Measurements from ENCODE around the gene DOCK11.

- TF ChIP-seq ZBTB21 (CRISPR knock-in tag; IDR thresholded peaks at IDR 0.05; ENCODE audit: borderline replicate concordance) (no peak), GRHL2 (CRISPR knock-in tag; IDR thresholded peaks at IDR 0.05; ENCODE audit: insufficient replicate concordance, severe bottlenecking) (no peak), CTCF (IDR thresholded peaks at IDR 0.05) (no peak), ELF4 (CRISPR knock-in tag; IDR thresholded peaks at IDR 0.05; ENCODE audit: low read depth) (no peak), ATF1 (CRISPR knock-in tag; IDR thresholded peaks at IDR 0.05) (no peak), CREB1 (CRISPR knock-in tag; IDR thresholded peaks at IDR 0.05) (no peak), ZNF263 (CRISPR knock-in tag; IDR thresholded peaks at IDR 0.05; ENCODE audit: low read depth) (no peak), JUN (CRISPR knock-in tag; IDR thresholded peaks at IDR 0.05) (no peak), IRF2 (CRISPR knock-in tag; IDR thresholded peaks at IDR 0.05; ENCODE audit: borderline replicate concordance, low read depth) (no peak), NFYB (CRISPR knock-in tag; conservative IDR thresholded peaks at IDR 0.05; ENCODE audit: low read depth) (no peak), SMAD3 (CRISPR knock-in tag; IDR thresholded peaks at IDR 0.05; ENCODE audit: borderline replicate concordance) (no peak)
- TF ChIP-seq, protein P1, sequence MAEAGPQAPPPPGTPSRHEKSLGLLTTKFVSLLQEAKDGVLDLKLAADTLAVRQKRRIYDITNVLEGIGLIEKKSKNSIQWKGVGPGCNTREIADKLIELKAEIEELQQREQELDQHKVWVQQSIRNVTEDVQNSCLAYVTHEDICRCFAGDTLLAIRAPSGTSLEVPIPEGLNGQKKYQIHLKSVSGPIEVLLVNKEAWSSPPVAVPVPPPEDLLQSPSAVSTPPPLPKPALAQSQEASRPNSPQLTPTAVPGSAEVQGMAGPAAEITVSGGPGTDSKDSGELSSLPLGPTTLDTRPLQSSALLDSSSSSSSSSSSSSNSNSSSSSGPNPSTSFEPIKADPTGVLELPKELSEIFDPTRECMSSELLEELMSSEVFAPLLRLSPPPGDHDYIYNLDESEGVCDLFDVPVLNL (CRISPR knock-in tag; IDR thresholded peaks at IDR 0.05; ENCODE audit: borderline replicate concordance, low read depth): no peak
- TF ChIP-seq, protein P2, sequence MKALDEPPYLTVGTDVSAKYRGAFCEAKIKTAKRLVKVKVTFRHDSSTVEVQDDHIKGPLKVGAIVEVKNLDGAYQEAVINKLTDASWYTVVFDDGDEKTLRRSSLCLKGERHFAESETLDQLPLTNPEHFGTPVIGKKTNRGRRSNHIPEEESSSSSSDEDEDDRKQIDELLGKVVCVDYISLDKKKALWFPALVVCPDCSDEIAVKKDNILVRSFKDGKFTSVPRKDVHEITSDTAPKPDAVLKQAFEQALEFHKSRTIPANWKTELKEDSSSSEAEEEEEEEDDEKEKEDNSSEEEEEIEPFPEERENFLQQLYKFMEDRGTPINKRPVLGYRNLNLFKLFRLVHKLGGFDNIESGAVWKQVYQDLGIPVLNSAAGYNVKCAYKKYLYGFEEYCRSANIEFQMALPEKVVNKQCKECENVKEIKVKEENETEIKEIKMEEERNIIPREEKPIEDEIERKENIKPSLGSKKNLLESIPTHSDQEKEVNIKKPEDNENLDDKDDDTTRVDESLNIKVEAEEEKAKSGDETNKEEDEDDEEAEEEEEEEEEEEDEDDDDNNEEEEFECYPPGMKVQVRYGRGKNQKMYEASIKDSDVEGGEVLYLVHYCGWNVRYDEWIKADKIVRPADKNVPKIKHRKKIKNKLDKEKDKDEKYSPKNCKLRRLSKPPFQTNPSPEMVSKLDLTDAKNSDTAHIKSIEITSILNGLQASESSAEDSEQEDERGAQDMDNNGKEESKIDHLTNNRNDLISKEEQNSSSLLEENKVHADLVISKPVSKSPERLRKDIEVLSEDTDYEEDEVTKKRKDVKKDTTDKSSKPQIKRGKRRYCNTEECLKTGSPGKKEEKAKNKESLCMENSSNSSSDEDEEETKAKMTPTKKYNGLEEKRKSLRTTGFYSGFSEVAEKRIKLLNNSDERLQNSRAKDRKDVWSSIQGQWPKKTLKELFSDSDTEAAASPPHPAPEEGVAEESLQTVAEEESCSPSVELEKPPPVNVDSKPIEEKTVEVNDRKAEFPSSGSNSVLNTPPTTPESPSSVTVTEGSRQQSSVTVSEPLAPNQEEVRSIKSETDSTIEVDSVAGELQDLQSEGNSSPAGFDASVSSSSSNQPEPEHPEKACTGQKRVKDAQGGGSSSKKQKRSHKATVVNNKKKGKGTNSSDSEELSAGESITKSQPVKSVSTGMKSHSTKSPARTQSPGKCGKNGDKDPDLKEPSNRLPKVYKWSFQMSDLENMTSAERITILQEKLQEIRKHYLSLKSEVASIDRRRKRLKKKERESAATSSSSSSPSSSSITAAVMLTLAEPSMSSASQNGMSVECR (CRISPR knock-in tag; IDR thresholded peaks at IDR 0.05; ENCODE audit: borderline replicate concordance): no peak
Observed at GRCh38 chrX:118612290-118612689, 116.7 kb downstream of the DOCK11 start.
